A673 (cell line): ENCODE measurements around the gene UMODL1. TPM values are rescaled to one million over a fixed set of nuclear protein-coding genes. Genes with fewer than 3 reads are reported as not detected.

Experiments
- BruUV-seq: library from RNA; stranded (reverse); fragments of 400-500 nt; replicated peaks from 2 replicates; lab custom pipeline; 2021; lab: Mats Ljungman, UMichigan
- CTCF ChIA-PET: fragments of 300-600 bp; sonication (Branson Sonifier 250); formaldehyde crosslinking; loops from one replicate; lab custom pipeline; 2022; ENCODE audit warnings: antibody characterized with exemption; lab: Charles Lee
- POLR2A ChIA-PET: fragments of 300-600 bp; sonication (Branson Sonifier 250); formaldehyde crosslinking; loops from one replicate; lab custom pipeline; 2022; ENCODE audit warnings: antibody characterized with exemption; ENCODE audit not compliant: low non-redundant PET; lab: Charles Lee
- DNase-seq: peaks from one replicate; pipeline ENCODE4 v3.0.0-alpha.2; 2015; ENCODE audit warnings: low spot score
- H3K27ac ChIP-seq: fragments of 200-600 bp; sonication (generic); 2 replicates; pipeline ENCODE4 v1.5.1; 2016; ENCODE audit warnings: mixed run types, low read depth, mild to moderate bottlenecking, mixed read lengths, antibody characterized with exemption, low read length; ENCODE audit not compliant: poor library complexity, severe bottlenecking
- H3K27me3 ChIP-seq: fragments of 200-600 bp; sonication (generic); replicated peaks from 2 replicates; pipeline ENCODE4 v1.6.1; 2017; ENCODE audit warnings: mixed run types, low read depth, mild to moderate bottlenecking, mixed read lengths, antibody characterized with exemption, low read length; ENCODE audit not compliant: insufficient read depth, poor library complexity
- H3K36me3 ChIP-seq: fragments of 200-600 bp; sonication (generic); 2 replicates; pipeline ENCODE4 v1.6.1; 2016; ENCODE audit warnings: mixed run types, mild to moderate bottlenecking, mixed read lengths, antibody characterized with exemption, low read length; ENCODE audit not compliant: insufficient read depth, poor library complexity, severe bottlenecking
- H3K4me1 ChIP-seq: fragments of 200-600 bp; sonication (generic); 2 replicates; pipeline ENCODE4 v1.6.1; 2017; ENCODE audit warnings: mixed run types, mild to moderate bottlenecking, mixed read lengths, antibody characterized with exemption, low read length; ENCODE audit not compliant: insufficient read depth, poor library complexity, severe bottlenecking
- H3K4me3 ChIP-seq: fragments of 200-600 bp; sonication (generic); 2 replicates; pipeline ENCODE4 v1.5.1; 2016; ENCODE audit warnings: low read depth, mixed run types, mild to moderate bottlenecking, mixed read lengths, low read length; ENCODE audit not compliant: poor library complexity, severe bottlenecking
- H3K9me3 ChIP-seq: fragments of 200-600 bp; sonication (generic); 2 replicates; pipeline ENCODE4 v1.6.1; 2016; ENCODE audit warnings: mixed run types, low read depth, mild to moderate bottlenecking, mixed read lengths, antibody characterized with exemption, low read length; ENCODE audit not compliant: poor library complexity, severe bottlenecking
- EZH2 ChIP-seq: fragments of 200-600 bp; sonication (generic); IDR thresholded peaks from 2 replicates; pipeline ENCODE4 v1.6.1; 2017; ENCODE audit warnings: borderline replicate concordance, low read depth, mild to moderate bottlenecking, mixed read lengths, antibody characterized with exemption, low read length; ENCODE audit not compliant: poor library complexity, severe bottlenecking
- intact Hi-C: fragments of 100-400 bp; cut with micrococcal nuclease; formaldehyde crosslinking; loops from one replicate; pipeline ENCODE4 v1.10.0; 2022; ENCODE audit not compliant: unreplicated experiment
- total RNA-seq: library from RNA; stranded (reverse); gene quantifications from 2 replicates; pipeline ENCODE4 v1.2.3, GENCODE V29; 2021
- TF ChIP-seq, protein P1 (sequence below): fragments of 300-800, 200-600 bp; sonication (generic); conservative IDR thresholded peaks from 2 replicates; pipeline ENCODE4 v1.5.1; 2017; ENCODE audit warnings: low read depth, mild to moderate bottlenecking, antibody characterized with exemption, low read length, moderate library complexity, mixed read lengths

Gene UMODL1
- total RNA-seq, 1 experiment from 2014 or later: not detected

DNA sequence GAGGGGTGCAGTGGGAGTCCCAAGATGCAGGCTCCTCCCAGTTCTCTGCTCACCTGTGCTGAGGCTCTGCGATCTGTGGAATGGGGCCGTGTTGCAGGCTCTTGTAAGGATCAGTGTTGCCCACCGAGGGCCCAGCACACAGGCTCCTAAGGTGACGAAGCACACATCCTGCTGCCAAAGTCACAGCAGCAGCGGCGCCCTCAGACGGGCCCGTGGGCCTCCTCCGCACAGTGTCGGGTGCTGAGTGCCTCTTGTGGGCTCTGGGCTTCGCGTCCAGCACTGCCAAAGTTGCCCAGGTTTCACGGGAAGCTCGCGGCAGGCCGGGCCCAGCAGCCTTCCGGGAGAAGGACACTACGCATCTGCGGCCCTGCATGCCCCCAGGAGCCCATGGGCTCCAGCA lies 75.7 kb downstream of the UMODL1 start:
- no peaks in the 10 kb centered on the region for H3K9me3 ChIP-seq
- no peak overlapping the region for H3K4me3 ChIP-seq
- no peak overlapping the region for H3K27ac ChIP-seq
- no peaks in the 10 kb centered on the region for H3K36me3 ChIP-seq
- intact Hi-C loops: loop anchor here (5.0 kb wide), 1 partner anchor 300 kb away; no protein-coding TSS in a partner anchor
- CTCF ChIA-PET: interaction anchor here (1.4 kb wide), 1 partner anchor 112 kb away, joined by 4 read pairs; no protein-coding TSS in a partner anchor
- H3K4me1 ChIP-seq: no peaks in the 10 kb centered on the region
- no peak for TF ChIP-seq EZH2
- TF ChIP-seq, protein P1, sequence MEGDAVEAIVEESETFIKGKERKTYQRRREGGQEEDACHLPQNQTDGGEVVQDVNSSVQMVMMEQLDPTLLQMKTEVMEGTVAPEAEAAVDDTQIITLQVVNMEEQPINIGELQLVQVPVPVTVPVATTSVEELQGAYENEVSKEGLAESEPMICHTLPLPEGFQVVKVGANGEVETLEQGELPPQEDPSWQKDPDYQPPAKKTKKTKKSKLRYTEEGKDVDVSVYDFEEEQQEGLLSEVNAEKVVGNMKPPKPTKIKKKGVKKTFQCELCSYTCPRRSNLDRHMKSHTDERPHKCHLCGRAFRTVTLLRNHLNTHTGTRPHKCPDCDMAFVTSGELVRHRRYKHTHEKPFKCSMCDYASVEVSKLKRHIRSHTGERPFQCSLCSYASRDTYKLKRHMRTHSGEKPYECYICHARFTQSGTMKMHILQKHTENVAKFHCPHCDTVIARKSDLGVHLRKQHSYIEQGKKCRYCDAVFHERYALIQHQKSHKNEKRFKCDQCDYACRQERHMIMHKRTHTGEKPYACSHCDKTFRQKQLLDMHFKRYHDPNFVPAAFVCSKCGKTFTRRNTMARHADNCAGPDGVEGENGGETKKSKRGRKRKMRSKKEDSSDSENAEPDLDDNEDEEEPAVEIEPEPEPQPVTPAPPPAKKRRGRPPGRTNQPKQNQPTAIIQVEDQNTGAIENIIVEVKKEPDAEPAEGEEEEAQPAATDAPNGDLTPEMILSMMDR: no peak
- POLR2A ChIA-PET: no interaction called here
- no peak for DNase-seq
- BruUV-seq: no TSS peak
- H3K27me3 ChIP-seq: no peaks in the 10 kb centered on the region

DNA sequence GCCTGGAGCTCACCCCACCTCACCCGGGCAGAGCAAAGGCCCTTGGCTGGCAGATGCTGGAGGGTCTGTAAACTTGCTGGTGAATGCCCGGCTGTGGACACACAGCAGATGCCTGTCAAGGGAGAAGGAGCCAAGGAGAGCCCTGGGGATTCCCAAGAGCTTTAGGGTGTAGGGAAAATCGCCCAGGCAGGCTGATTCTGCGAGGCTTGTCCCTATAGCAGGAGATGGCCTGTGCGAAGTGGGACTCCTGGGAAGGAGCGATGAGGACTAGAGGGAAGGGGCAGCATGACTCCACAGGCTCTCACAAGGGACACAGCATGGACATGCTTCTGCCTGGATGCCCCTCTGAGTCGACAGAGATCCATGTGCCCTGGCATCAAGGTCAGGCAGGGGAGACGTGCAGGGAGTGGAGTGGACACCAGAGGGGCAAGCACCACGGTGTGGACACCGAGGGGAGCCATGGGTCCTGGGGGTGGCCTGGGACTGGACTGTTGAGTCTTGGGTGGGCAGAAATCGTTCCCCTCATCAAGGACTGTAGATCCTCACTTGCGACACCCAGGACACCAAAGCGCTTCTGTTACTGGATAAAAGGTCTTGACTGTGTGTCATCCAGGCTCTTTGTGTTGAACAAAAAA lies 76.4 kb downstream of the UMODL1 start:
- no peaks in the 10 kb centered on the region for H3K4me1 ChIP-seq
- no peak for TF ChIP-seq EZH2
- TF ChIP-seq, protein P1: no peak
- H3K4me3 ChIP-seq: no peak overlapping the region
- intact Hi-C loops: loop anchor here (5.0 kb wide), 1 partner anchor 300 kb away; no protein-coding TSS in a partner anchor
- H3K9me3 ChIP-seq: no peaks in the 10 kb centered on the region
- H3K27ac ChIP-seq: no peak overlapping the region
- no peaks in the 10 kb centered on the region for H3K27me3 ChIP-seq
- H3K36me3 ChIP-seq: no peaks in the 10 kb centered on the region
- ChIA-PET POLR2A (no interaction called here), CTCF (interaction anchor here (0.5 to 1.4 kb wide), 2 partner anchors 12 to 111 kb away, joined by 4 to 5 read pairs; no protein-coding TSS in a partner anchor)
- DNase-seq: no peak
- BruUV-seq: no TSS peak

GRCh38 chr21:42148097-42148496 lies 77.0 kb downstream of the UMODL1 start:
- H3K9me3 ChIP-seq: no peaks in the 10 kb centered on the region
- TF ChIP-seq, protein P1: no peak
- no peak for TF ChIP-seq EZH2
- POLR2A ChIA-PET: no interaction called here
- H3K4me1 ChIP-seq: no peaks in the 10 kb centered on the region
- BruUV-seq: no TSS peak
- no peak overlapping the region for H3K27ac ChIP-seq
- no peak for DNase-seq
- no peaks in the 10 kb centered on the region for H3K36me3 ChIP-seq
- H3K27me3 ChIP-seq: no peaks in the 10 kb centered on the region
- H3K4me3 ChIP-seq: no peak overlapping the region
- intact Hi-C loops: loop anchor here (5.0 kb wide), 1 partner anchor 299 kb away; no protein-coding TSS in a partner anchor
- CTCF ChIA-PET: interaction anchor here (0.5 to 1.4 kb wide), 2 partner anchors 12 to 111 kb away, joined by 4 to 5 read pairs; no protein-coding TSS in a partner anchor
